ENCODE measurements around the gene ATF7.

Gene ATF7

GRCh38 chr12:53467082-53467481 lies 159.1 kb downstream of the ATF7 start:
- peaks cover 2% of the 10 kb centered on the region; the same call in 1 of the 2 replicates for H3K4me1 ChIP-seq
- H3K4me3 ChIP-seq (ENCODE audit: low read depth, low read length): no peak overlapping the region
- H3K36me3 ChIP-seq: peaks cover 98% of the 10 kb centered on the region
- 0 out of 2 replicates have a peak, but pooled peaks cover 2% of the 10 kb centered on the region for H3K27me3 ChIP-seq
- DNase-seq: no peak
- no peaks in the 10 kb centered on the region for H3K9me3 ChIP-seq
- TF ChIP-seq CTCF (IDR thresholded peaks at IDR 0.05; ENCODE audit: low read depth, low read length): no peak

GRCh38 chr12:53466640-53467039 lies 159.5 kb downstream of the ATF7 start:
- H3K9me3 ChIP-seq: no peaks in the 10 kb centered on the region
- H3K4me1 ChIP-seq: peaks cover 2% of the 10 kb centered on the region; the same call in 1 of the 2 replicates
- H3K27me3 ChIP-seq: 0 out of 2 replicates have a peak, but pooled peaks cover 2% of the 10 kb centered on the region
- H3K4me3 ChIP-seq (ENCODE audit: low read depth, low read length): no peak overlapping the region
- TF ChIP-seq CTCF (IDR thresholded peaks at IDR 0.05; ENCODE audit: low read depth, low read length): no peak
- no peak for DNase-seq
- H3K36me3 ChIP-seq: peaks cover 98% of the 10 kb centered on the region

- DNase-seq: no peak
- Histone ChIP-seq H3K27me3 (0 out of 2 replicates have a peak, but pooled peaks cover 2% of the 10 kb centered on the region), H3K36me3 (peaks cover 98% of the 10 kb centered on the region), H3K4me3 (ENCODE audit: low read depth, low read length) (no peak overlapping the region), H3K9me3 (no peaks in the 10 kb centered on the region), H3K4me1 (peaks cover 8% of the 10 kb centered on the region; the same call in 1 of the 2 replicates)
- 0 out of 2 replicates have a peak, but pooled peaks have one; percentile 10 for TF ChIP-seq CTCF (IDR thresholded peaks at IDR 0.05; ENCODE audit: low read depth, low read length)
These were observed 160.5 kb downstream of the ATF7 start for GRCh38 chr12:53465679-53466078.

GRCh38 chr12:53464685-53465418 lies 161.3 kb downstream of the ATF7 start:
- no peak for TF ChIP-seq CTCF (IDR thresholded peaks at IDR 0.05; ENCODE audit: low read depth, low read length)
- Histone ChIP-seq H3K4me3 (ENCODE audit: low read depth, low read length) (no peak overlapping the region), H3K27me3 (0 out of 2 replicates have a peak, but pooled peaks cover 2% of the 10 kb centered on the region), H3K4me1 (peaks cover 8% of the 10 kb centered on the region; the same call in 1 of the 2 replicates), H3K9me3 (no peaks in the 10 kb centered on the region), H3K36me3 (peaks cover 98% of the 10 kb centered on the region)
- no peak for DNase-seq

- peaks cover 98% of the 10 kb centered on the region for H3K36me3 ChIP-seq
- peaks cover 8% of the 10 kb centered on the region; the same call in 1 of the 2 replicates for H3K4me1 ChIP-seq
- no peaks in the 10 kb centered on the region for H3K9me3 ChIP-seq
- DNase-seq: no peak
- no peak for TF ChIP-seq CTCF (IDR thresholded peaks at IDR 0.05; ENCODE audit: low read depth, low read length)
- H3K4me3 ChIP-seq (ENCODE audit: low read depth, low read length): no peak overlapping the region
- H3K27me3 ChIP-seq: 0 out of 2 replicates have a peak, but pooled peaks cover 2% of the 10 kb centered on the region
These were observed 162.2 kb downstream of the ATF7 start for GRCh38 chr12:53463802-53464560.
